ENCODE data around the gene SLC1A2. TPM values are rescaled to one million over a fixed set of nuclear protein-coding genes. Genes with fewer than 3 reads are reported as not detected.

Gene SLC1A2
- total RNA-seq, 2 experiments from 2014 or later, result not detected

- CTCF ChIA-PET, result no interaction called here
Observed at GRCh38 chr11:35424157-35424940, 5.0 kb upstream of the SLC1A2 start.

GRCh38 chr11:35420371-35420770 lies 1.0 kb upstream of the SLC1A2 start:
- no peaks in the 10 kb centered on the region for H3K36me3 Mint-ChIP-seq (ENCODE audit: low read depth)
- no peak overlapping the region for H3K4me3 Mint-ChIP-seq
- H3K9me3 Mint-ChIP-seq, result no peaks in the 10 kb centered on the region
- peaks cover 12% of the 10 kb centered on the region for H3K4me1 Mint-ChIP-seq
- no peak overlapping the region for H3K27ac Mint-ChIP-seq
- CTCF ChIA-PET, result interaction anchor here (1.4 kb wide), 1 partner anchor 10 kb away, joined by 5 read pairs; no protein-coding TSS in a partner anchor
- DNase-seq, result no peak
- peaks cover 83% of the 10 kb centered on the region for H3K27me3 Mint-ChIP-seq
- POLR2A ChIA-PET, result no interaction called here

More at GRCh38 chr11:35424157-35424940, 5.0 kb upstream of the SLC1A2 start:
- Mint-ChIP-seq H3K9me3 (no peaks in the 10 kb centered on the region), H3K27me3 (peaks cover 76% of the 10 kb centered on the region), H3K4me1 (peaks cover 7% of the 10 kb centered on the region), H3K27ac (no peak overlapping the region), H3K4me3 (no peak overlapping the region), H3K36me3 (ENCODE audit: low read depth) (no peaks in the 10 kb centered on the region)
- DNase-seq, result no peak
- POLR2A ChIA-PET, result no interaction called here

GRCh38 chr11:35419830-35420333 lies 524 bp upstream of the SLC1A2 start:
- peaks cover 83% of the 10 kb centered on the region for H3K27me3 Mint-ChIP-seq
- POLR2A ChIA-PET, result no interaction called here
- H3K9me3 Mint-ChIP-seq, result no peaks in the 10 kb centered on the region
- no peak for DNase-seq
- H3K4me1 Mint-ChIP-seq, result peaks cover 12% of the 10 kb centered on the region
- CTCF ChIA-PET, result interaction anchor here (0.7 to 1.4 kb wide), 2 partner anchors 10 to 234 kb away, joined by 3 to 5 read pairs; no protein-coding TSS in a partner anchor
- H3K4me3 Mint-ChIP-seq, result peak overlapping the region; percentile 16
- no peak overlapping the region for H3K27ac Mint-ChIP-seq
- H3K36me3 Mint-ChIP-seq (ENCODE audit: low read depth), result no peaks in the 10 kb centered on the region

GRCh38 chr11:35418282-35419183 lies 825 bp downstream of the SLC1A2 start:
- CTCF ChIA-PET, result interaction anchor here (1.4 kb wide), 1 partner anchor 8 kb away, joined by 5 read pairs; no protein-coding TSS in a partner anchor
- H3K36me3 Mint-ChIP-seq (ENCODE audit: low read depth), result no peaks in the 10 kb centered on the region
- no peak overlapping the region for H3K27ac Mint-ChIP-seq
- POLR2A ChIA-PET, result no interaction called here
- no peaks in the 10 kb centered on the region for H3K9me3 Mint-ChIP-seq
- DNase-seq, result no peak
- peak overlapping the region; percentile 45 for H3K4me3 Mint-ChIP-seq
- H3K27me3 Mint-ChIP-seq, result peaks cover 88% of the 10 kb centered on the region
- peaks cover 12% of the 10 kb centered on the region for H3K4me1 Mint-ChIP-seq

- Mint-ChIP-seq H3K27me3 (peaks cover 73% of the 10 kb centered on the region), H3K9me3 (no peaks in the 10 kb centered on the region), H3K27ac (no peak overlapping the region), H3K4me1 (peaks cover 10% of the 10 kb centered on the region), H3K36me3 (ENCODE audit: low read depth) (no peaks in the 10 kb centered on the region), H3K4me3 (no peak overlapping the region)
- POLR2A ChIA-PET, result no interaction called here
- DNase-seq, result no peak
- CTCF ChIA-PET, result interaction anchor here (1.0 kb wide), 1 partner anchor 10 kb away, joined by 5 read pairs; no protein-coding TSS in a partner anchor
Observed at GRCh38 chr11:35415487-35415886, 3.9 kb downstream of the SLC1A2 start.

GRCh38 chr11:35414776-35415175 lies 4.6 kb downstream of the SLC1A2 start:
- POLR2A ChIA-PET, result no interaction called here
- CTCF ChIA-PET, result interaction anchor here (1.0 kb wide), 1 partner anchor 10 kb away, joined by 5 read pairs; no protein-coding TSS in a partner anchor
- H3K27me3 Mint-ChIP-seq, result peaks cover 70% of the 10 kb centered on the region
- H3K36me3 Mint-ChIP-seq (ENCODE audit: low read depth), result no peaks in the 10 kb centered on the region
- peaks cover 6% of the 10 kb centered on the region for H3K4me1 Mint-ChIP-seq
- no peak overlapping the region for H3K4me3 Mint-ChIP-seq
- DNase-seq, result no peak
- H3K9me3 Mint-ChIP-seq, result no peaks in the 10 kb centered on the region
- no peak overlapping the region for H3K27ac Mint-ChIP-seq

- POLR2A ChIA-PET, result no interaction called here
- Mint-ChIP-seq H3K4me3 (no peak overlapping the region), H3K36me3 (ENCODE audit: low read depth) (no peaks in the 10 kb centered on the region), H3K27ac (no peak overlapping the region), H3K4me1 (peaks cover 4% of the 10 kb centered on the region), H3K9me3 (no peaks in the 10 kb centered on the region), H3K27me3 (peaks cover 67% of the 10 kb centered on the region)
- no peak for DNase-seq
- CTCF ChIA-PET, result interaction anchor here (1.0 kb wide), 1 partner anchor 9 kb away, joined by 5 read pairs; no protein-coding TSS in a partner anchor
Observed at GRCh38 chr11:35414311-35414710, 5.0 kb downstream of the SLC1A2 start.

GRCh38 chr11:35413598-35413997 lies 5.8 kb downstream of the SLC1A2 start:
- Mint-ChIP-seq H3K9me3 (no peaks in the 10 kb centered on the region), H3K27ac (no peak overlapping the region), H3K4me3 (no peak overlapping the region), H3K27me3 (peaks cover 62% of the 10 kb centered on the region), H3K36me3 (ENCODE audit: low read depth) (no peaks in the 10 kb centered on the region), H3K4me1 (peaks cover 4% of the 10 kb centered on the region)
- no peak for DNase-seq
- ChIA-PET POLR2A (no interaction called here), CTCF (no interaction called here)

- Mint-ChIP-seq H3K9me3 (no peaks in the 10 kb centered on the region), H3K4me1 (no peaks in the 10 kb centered on the region), H3K36me3 (ENCODE audit: low read depth) (no peaks in the 10 kb centered on the region), H3K4me3 (no peak overlapping the region), H3K27ac (no peak overlapping the region), H3K27me3 (peaks cover 49% of the 10 kb centered on the region)
- ChIA-PET CTCF (interaction anchor here (1.1 to 1.3 kb wide), 4 partner anchors 19 to 777 kb away, joined by 3 to 5 read pairs (median 3); no protein-coding TSS in a partner anchor), POLR2A (no interaction called here)
- no peak for DNase-seq
Observed at GRCh38 chr11:35412285-35412684, 7.1 kb downstream of the SLC1A2 start.

- ChIA-PET CTCF (no interaction called here), POLR2A (no interaction called here)
- Mint-ChIP-seq H3K4me3 (no peak overlapping the region), H3K9me3 (no peaks in the 10 kb centered on the region), H3K27ac (no peak overlapping the region), H3K4me1 (no peaks in the 10 kb centered on the region), H3K27me3 (peaks cover 16% of the 10 kb centered on the region), H3K36me3 (ENCODE audit: low read depth) (no peaks in the 10 kb centered on the region)
- no peak for DNase-seq
Observed at GRCh38 chr11:35407041-35407440, 12.3 kb downstream of the SLC1A2 start.

GRCh38 chr11:35404388-35404775 lies 15.0 kb downstream of the SLC1A2 start:
- H3K27ac Mint-ChIP-seq, result no peak overlapping the region
- no peak for DNase-seq
- CTCF ChIA-PET, result interaction anchor here (0.8 to 1.2 kb wide), 5 partner anchors 10 to 485 kb away, joined by 3 to 5 read pairs (median 3); no protein-coding TSS in a partner anchor

GRCh38 chr11:35403765-35404387 lies 15.5 kb downstream of the SLC1A2 start:
- H3K27ac Mint-ChIP-seq, result no peak overlapping the region
- no peaks in the 10 kb centered on the region for H3K4me1 Mint-ChIP-seq
- CTCF ChIA-PET, result interaction anchor here (0.8 to 1.2 kb wide), 3 partner anchors 269 to 485 kb away, joined by 3 to 5 read pairs (median 3); no protein-coding TSS in a partner anchor
- H3K4me3 Mint-ChIP-seq, result no peak overlapping the region
- no peaks in the 10 kb centered on the region for H3K9me3 Mint-ChIP-seq
- no peaks in the 10 kb centered on the region for H3K36me3 Mint-ChIP-seq (ENCODE audit: low read depth)
- POLR2A ChIA-PET, result no interaction called here
- DNase-seq, result no peak
- peaks cover 9% of the 10 kb centered on the region for H3K27me3 Mint-ChIP-seq

More at GRCh38 chr11:35404388-35404775, 15.0 kb downstream of the SLC1A2 start:
- H3K4me1 Mint-ChIP-seq, result no peaks in the 10 kb centered on the region
- POLR2A ChIA-PET, result no interaction called here
- H3K36me3 Mint-ChIP-seq (ENCODE audit: low read depth), result no peaks in the 10 kb centered on the region
- no peak overlapping the region for H3K4me3 Mint-ChIP-seq
- peaks cover 4% of the 10 kb centered on the region for H3K27me3 Mint-ChIP-seq
- H3K9me3 Mint-ChIP-seq, result no peaks in the 10 kb centered on the region

Measured in activated CD4-positive, alpha-beta memory T cell treated with anti-CD3 and anti-CD28 coated beads, Interleukin-2, amount 10 ng/mL, durations not matched to agents 7 days and 5 days (primary cell).